ENCODE results near the gene ANKRD6. TPM values are rescaled to one million over a fixed set of nuclear protein-coding genes. Genes with fewer than 3 reads are reported as not detected.

The ANKRD6 gene
- total and polyA plus RNA-seq, 8 donors = 6.3 to 14.7 (median 9.6) TPM

- DNase-seq (no peak), FAIRE-seq (no peak), ATAC-seq (no peak)
- 38% methylated on average over 7 of the region's 7 CpGs for WGBS, 2 donors
- H3K27me3 ChIP-seq = no peaks in the 10 kb centered on the region
- intact Hi-C loops (cut with DNase I) = no loop called here
- no peak overlapping the region for H3K4me3 ChIP-seq
- no peak overlapping the region for H3K27ac ChIP-seq
- H3K36me3 ChIP-seq = no peaks in the 10 kb centered on the region
- no peaks in the 10 kb centered on the region for H3K9me3 ChIP-seq
- no peaks in the 10 kb centered on the region for H3K4me1 ChIP-seq
- no peak for TF ChIP-seq CTCF (IDR thresholded peaks at IDR 0.05)
These were observed 63.1 kb downstream of the ANKRD6 start for GRCh38 chr6:89495961-89496535.

- H3K4me3 ChIP-seq = no peak overlapping the region
- intact Hi-C loops (cut with DNase I) = no loop called here
- peak in 2 of 4 donors; percentile 31 to 47 for ATAC-seq
- H3K36me3 ChIP-seq = no peaks in the 10 kb centered on the region
- TF ChIP-seq CTCF (IDR thresholded peaks at IDR 0.05) = no peak
- H3K9me3 ChIP-seq = no peaks in the 10 kb centered on the region
- no peaks in the 10 kb centered on the region for H3K27me3 ChIP-seq
- H3K4me1 ChIP-seq = no peaks in the 10 kb centered on the region
- 88 to 91% methylated on average over 3 of the region's 3 CpGs for WGBS, 2 donors
- DNase-seq = no peak
- FAIRE-seq = no peak
- H3K27ac ChIP-seq = no peak overlapping the region
These were observed 67.7 kb downstream of the ANKRD6 start for GRCh38 chr6:89500611-89501010.

- TF ChIP-seq CTCF (IDR thresholded peaks at IDR 0.05) = no peak
- Histone ChIP-seq H3K27ac (no peak overlapping the region), H3K4me3 (no peak overlapping the region), H3K4me1 (no peaks in the 10 kb centered on the region), H3K36me3 (no peaks in the 10 kb centered on the region), H3K9me3 (no peaks in the 10 kb centered on the region), H3K27me3 (no peaks in the 10 kb centered on the region)
- intact Hi-C loops (cut with DNase I) = no loop called here
- no peak for DNase-seq
- no peak for FAIRE-seq
- no peak for ATAC-seq
- whole genome bisulfite sequencing, 2 donors = 73 to 82% methylated on average over 3 of the region's 3 CpGs
These were observed 68.3 kb downstream of the ANKRD6 start for GRCh38 chr6:89501222-89501621.

GRCh38 chr6:89501753-89502152, 68.8 kb downstream of the ANKRD6 start:
- Histone ChIP-seq H3K9me3 (no peaks in the 10 kb centered on the region), H3K27me3 (no peaks in the 10 kb centered on the region), H3K27ac (no peak overlapping the region), H3K4me1 (no peaks in the 10 kb centered on the region), H3K36me3 (no peaks in the 10 kb centered on the region), H3K4me3 (no peak overlapping the region)
- DNase-seq = no peak
- intact Hi-C loops (cut with DNase I) = no loop called here
- 91 to 92% methylated on average over 2 of the region's 2 CpGs for WGBS, 2 donors
- FAIRE-seq = no peak
- TF ChIP-seq CTCF (IDR thresholded peaks at IDR 0.05) = no peak
- ATAC-seq = no peak

GRCh38 chr6:89503641-89504040, 70.7 kb downstream of the ANKRD6 start:
- intact Hi-C loops (cut with DNase I) = no loop called here
- WGBS, 2 donors = 92 to 97% methylated on average over 2 of the region's 2 CpGs
- FAIRE-seq (no peak), DNase-seq (no peak), ATAC-seq (no peak)
- H3K4me1 ChIP-seq = no peaks in the 10 kb centered on the region
- no peaks in the 10 kb centered on the region for H3K36me3 ChIP-seq
- H3K9me3 ChIP-seq = no peaks in the 10 kb centered on the region
- H3K27ac ChIP-seq = no peak overlapping the region
- H3K4me3 ChIP-seq = no peak overlapping the region
- no peaks in the 10 kb centered on the region for H3K27me3 ChIP-seq
- TF ChIP-seq CTCF (IDR thresholded peaks at IDR 0.05) = no peak
